GM12801 (cell line): ENCODE data around the gene VEZF1.

ENCODE experiments used
- CTCF ChIP-seq: IDR thresholded peaks from one replicate; pipeline ENCODE4 v1.5.1; 2011; ENCODE audit warnings: control low read depth; ENCODE audit not compliant: insufficient read length; ENCODE audit errors: extremely low read depth

Gene VEZF1

GRCh38 chr17:58002973-58003372, 14.9 kb upstream of the VEZF1 start:
- no peak for TF ChIP-seq CTCF

- no peak for TF ChIP-seq CTCF
Measured at GRCh38 chr17:58002154-58002948, 14.3 kb upstream of the VEZF1 start.

GRCh38 chr17:58001461-58002124, 13.5 kb upstream of the VEZF1 start:
- TF ChIP-seq CTCF = no peak

GRCh38 chr17:57999496-58000017, 11.5 kb upstream of the VEZF1 start:
- TF ChIP-seq CTCF = no peak

- TF ChIP-seq CTCF = no peak
Measured at GRCh38 chr17:57999010-57999495, 11.0 kb upstream of the VEZF1 start.

- TF ChIP-seq CTCF = no peak
Measured at GRCh38 chr17:57997085-57997809, 9.2 kb upstream of the VEZF1 start.
